MM.1S (cell line): ENCODE results near the gene DOLPP1.
A peak's percentile ranks its signal among the peaks of the same experiment; 100 is the strongest.

Experiments
- DNase-seq: peaks from one replicate; pipeline ENCODE4 v3.0.0-alpha.2; 2015
- H2AFZ ChIP-seq: fragments of 300-600 bp; sonication (generic); 2 replicates; pipeline ENCODE4 v1.6.0; 2016; ENCODE audit warnings: antibody characterized with exemption, low read length
- H3F3A ChIP-seq: fragments of 300-600 bp; sonication (generic); 2 replicates; pipeline ENCODE4 v1.6.1; 2016; ENCODE audit warnings: mild to moderate bottlenecking, antibody characterized with exemption, low read length, moderate library complexity, mixed read lengths; ENCODE audit not compliant: insufficient read depth
- H3K27ac ChIP-seq: fragments of 300-600 bp; sonication (generic); 2 replicates; pipeline ENCODE4 v1.5.1; 2016; ENCODE audit warnings: mild to moderate bottlenecking, low read length
- H3K27me3 ChIP-seq: fragments of 300-600 bp; sonication (generic); replicated peaks from 2 replicates; pipeline ENCODE4 v1.6.0; 2016; ENCODE audit warnings: low read length; ENCODE audit not compliant: insufficient read depth
- H3K36me3 ChIP-seq: fragments of 300-600 bp; sonication (generic); replicated peaks from 2 replicates; pipeline ENCODE4 v1.6.1; 2016; ENCODE audit warnings: mild to moderate bottlenecking, low read length, mixed read lengths; ENCODE audit not compliant: insufficient read depth
- H3K4me1 ChIP-seq: fragments of 300-600 bp; sonication (generic); 2 replicates; pipeline ENCODE4 v1.6.1; 2016; ENCODE audit warnings: low read length, mixed read lengths
- H3K4me2 ChIP-seq: fragments of 300-600 bp; sonication (generic); 2 replicates; pipeline ENCODE4 v1.6.0; 2016; ENCODE audit warnings: low read depth, low read length
- H3K4me3 ChIP-seq: fragments of 300-600 bp; sonication (generic); 2 replicates; pipeline ENCODE4 v1.5.1; 2016; ENCODE audit warnings: low read length, mixed read lengths
- H3K79me2 ChIP-seq: fragments of 300-600 bp; sonication (generic); 2 replicates; pipeline ENCODE4 v1.6.1; 2016; ENCODE audit warnings: mixed run types, low read length, mixed read lengths
- H3K9ac ChIP-seq: fragments of 300-600 bp; sonication (generic); 2 replicates; pipeline ENCODE4 v1.6.1; 2016; ENCODE audit warnings: low read length, mixed read lengths
- H3K9me2 ChIP-seq: fragments of 300-600 bp; sonication (generic); replicated peaks from 2 replicates; pipeline ENCODE4 v1.6.1; 2016; ENCODE audit warnings: mild to moderate bottlenecking, low read length, mixed read lengths; ENCODE audit not compliant: insufficient read depth
- H3K9me3 ChIP-seq: fragments of 300-600 bp; sonication (generic); replicated peaks from 2 replicates; pipeline ENCODE4 v1.6.1; 2016; ENCODE audit warnings: mild to moderate bottlenecking, low read length, mixed read lengths; ENCODE audit not compliant: insufficient read depth
- H4K20me1 ChIP-seq: fragments of 300-600 bp; sonication (generic); 2 replicates; pipeline ENCODE4 v1.6.1; 2016; ENCODE audit warnings: mild to moderate bottlenecking, low read length, moderate library complexity, mixed read lengths; ENCODE audit not compliant: insufficient read depth
- CTCF ChIP-seq: fragments of 300-600 bp; sonication (generic); IDR thresholded peaks from 2 replicates; pipeline ENCODE4 v1.5.1; 2016; ENCODE audit warnings: antibody characterized with exemption, low read length, mixed read lengths
- EZH2 ChIP-seq: fragments of 300-600 bp; sonication (generic); optimal IDR thresholded peaks from 2 replicates; pipeline ENCODE3; 2017; ENCODE audit warnings: low read depth, mild to moderate bottlenecking, antibody characterized with exemption, low read length, mixed read lengths
- EZH2phosphoT487 ChIP-seq: fragments of 300-600 bp; sonication (generic); IDR thresholded peaks from 2 replicates; pipeline ENCODE4 v1.6.1; 2018; ENCODE audit warnings: antibody characterized with exemption, low read length

Gene DOLPP1

GRCh38 chr9:129138476-129139232, 57.7 kb downstream of the DOLPP1 start:
- H4K20me1 ChIP-seq, result no peaks in the 10 kb centered on the region
- H3F3A ChIP-seq, result peaks cover 11% of the 10 kb centered on the region
- no peaks in the 10 kb centered on the region for H3K9me3 ChIP-seq
- DNase-seq, result no peak
- H2AFZ ChIP-seq, result no peak overlapping the region
- H3K4me2 ChIP-seq, result no peak overlapping the region
- no peak for TF ChIP-seq EZH2phosphoT487
- TF ChIP-seq EZH2, result no peak
- no peak for TF ChIP-seq CTCF
- no peaks in the 10 kb centered on the region for H3K9me2 ChIP-seq
- H3K4me3 ChIP-seq, result no peak overlapping the region
- H3K79me2 ChIP-seq, result peaks cover 21% of the 10 kb centered on the region
- H3K27ac ChIP-seq, result no peak overlapping the region
- peaks cover 14% of the 10 kb centered on the region for H3K4me1 ChIP-seq
- no peaks in the 10 kb centered on the region for H3K36me3 ChIP-seq
- H3K9ac ChIP-seq, result no peak overlapping the region
- H3K27me3 ChIP-seq, result no peaks in the 10 kb centered on the region

GRCh38 chr9:129139233-129139992, 58.5 kb downstream of the DOLPP1 start:
- Histone ChIP-seq H3K27ac (peak overlapping the region; percentile 74), H3K9ac (peak overlapping the region; percentile 91), H3K4me1 (peaks cover 14% of the 10 kb centered on the region), H3K4me3 (peak overlapping the region; percentile 60), H3K27me3 (no peaks in the 10 kb centered on the region), H3K4me2 (peak overlapping the region; percentile 93), H3K36me3 (no peaks in the 10 kb centered on the region), H3F3A (peaks cover 11% of the 10 kb centered on the region), H3K79me2 (peaks cover 21% of the 10 kb centered on the region), H4K20me1 (no peaks in the 10 kb centered on the region), H2AFZ (peak overlapping the region; percentile 52), H3K9me2 (no peaks in the 10 kb centered on the region), H3K9me3 (no peaks in the 10 kb centered on the region)
- TF ChIP-seq EZH2phosphoT487 (no peak), EZH2 (no peak), CTCF (peak; percentile 90)
- peak; percentile 80 for DNase-seq

- H2AFZ ChIP-seq, result peak overlapping the region; percentile 52
- H3K4me1 ChIP-seq, result peaks cover 14% of the 10 kb centered on the region
- peaks cover 21% of the 10 kb centered on the region for H3K79me2 ChIP-seq
- no peaks in the 10 kb centered on the region for H3K9me2 ChIP-seq
- H3K9ac ChIP-seq, result peak overlapping the region; percentile 91
- peak; percentile 68 for DNase-seq
- H3K4me2 ChIP-seq, result peak overlapping the region; percentile 93
- peak overlapping the region; percentile 60 for H3K4me3 ChIP-seq
- H3K27ac ChIP-seq, result peak overlapping the region; percentile 74
- no peaks in the 10 kb centered on the region for H3K27me3 ChIP-seq
- no peaks in the 10 kb centered on the region for H3K9me3 ChIP-seq
- TF ChIP-seq CTCF (no peak), EZH2 (no peak), EZH2phosphoT487 (no peak)
- H4K20me1 ChIP-seq, result no peaks in the 10 kb centered on the region
- no peaks in the 10 kb centered on the region for H3K36me3 ChIP-seq
- peaks cover 11% of the 10 kb centered on the region for H3F3A ChIP-seq
These were observed 59.1 kb downstream of the DOLPP1 start for GRCh38 chr9:129139993-129140396.
